GM12878 (cell line): ENCODE measurements around the gene ZDHHC3. TPM values are rescaled to one million over a fixed set of nuclear protein-coding genes. Genes with fewer than 3 reads are reported as not detected.
A peak's percentile ranks its signal among the peaks of the same experiment; 100 is the strongest.

Source experiments
- ATAC-seq: fragments of 200-7000 bp; cut with Tn5 transposase; 3 replicates; pipeline ENCODE4 v1.9.1; 2020; ENCODE audit warnings: mild to moderate bottlenecking, moderate library complexity
- BruUV-seq: library from RNA; stranded (reverse); fragments of 400-500 nt; replicated peaks from 2 replicates; lab custom pipeline; 2021; lab: Mats Ljungman, UMichigan
- CTCF ChIA-PET: fragments of 300-600 bp; sonication (Branson Sonifier 250); formaldehyde crosslinking; extraction: SDS; loops from one replicate; lab custom pipeline; 2021; ENCODE audit warnings: inconsistent platforms; lab: Yijun Ruan, JAX
- POLR2A ChIA-PET: fragments of 350-600 bp; formaldehyde crosslinking; extraction: SDS; loops from one replicate; lab custom pipeline; 2021; ENCODE audit warnings: inconsistent platforms; lab: Charles Lee
- RAD21 ChIA-PET: fragments of 300-600 bp; sonication (Branson Sonifier 250); formaldehyde crosslinking; loops from one replicate; lab custom pipeline; 2023; ENCODE audit warnings: antibody characterized with exemption; ENCODE audit not compliant: unreplicated experiment; lab: Charles Lee
- SMC1A ChIA-PET: fragments of 300-600 bp; sonication (Branson Sonifier 250); formaldehyde crosslinking; loops from one replicate; lab custom pipeline; 2023; ENCODE audit not compliant: unreplicated experiment, uncharacterized antibody; lab: Charles Lee
- DNase-seq: peaks from one replicate; pipeline ENCODE4 v3.0.0-alpha.2; 2011; ENCODE audit warnings: low read depth, low spot score
- FAIRE-seq: peaks from 3 replicates; lab custom pipeline; 2011; peaks lifted over from hg19 to GRCh38; lab: Jason Lieb, UNC
- H2AFZ ChIP-seq: 2 replicates; pipeline ENCODE4 v1.6.0; 2011; ENCODE audit warnings: low read depth, low read length, control low read depth; ENCODE audit not compliant: control insufficient read depth
- H3K27ac ChIP-seq: 2 replicates; pipeline ENCODE4 v1.5.1; 2011; ENCODE audit warnings: control low read depth; ENCODE audit not compliant: control insufficient read depth, insufficient read depth
- H3K27me3 ChIP-seq, 2 experiments: replicated peaks in 1 of 2; 2 replicates each; pipeline versions ENCODE4 v1.6.0 to v1.6.1; 2011; ENCODE audit warnings: low read length in 1 of 2; ENCODE audit not compliant: control insufficient read depth in 2 of 2, insufficient read depth in 2 of 2
- H3K36me3 ChIP-seq, 2 experiments: 2 replicates each; pipeline ENCODE4 v1.5.1; 2011; ENCODE audit warnings: low read length in 1 of 2; ENCODE audit not compliant: control insufficient read depth in 2 of 2, insufficient read depth in 2 of 2
- H3K4me1 ChIP-seq: 2 replicates; pipeline ENCODE4 v1.6.1; 2011; ENCODE audit warnings: mild to moderate bottlenecking, low read length, moderate library complexity, mixed read lengths; ENCODE audit not compliant: control insufficient read depth, insufficient read depth
- H3K4me2 ChIP-seq: 2 replicates; pipeline ENCODE4 v1.6.0; 2011; ENCODE audit warnings: control low read depth; ENCODE audit not compliant: control insufficient read depth, insufficient read depth
- H3K4me3 ChIP-seq: fragments of 200-600 bp; sonication (generic); 2 replicates; pipeline ENCODE4 v1.5.1; 2016
- H3K79me2 ChIP-seq: 2 replicates; pipeline ENCODE4 v1.6.0; 2011; ENCODE audit warnings: low read length; ENCODE audit not compliant: control insufficient read depth, insufficient read depth
- H3K9ac ChIP-seq: 2 replicates; pipeline ENCODE4 v1.8.0; 2011; ENCODE audit warnings: low read length, control low read depth, mixed read lengths; ENCODE audit not compliant: control insufficient read depth, insufficient read depth
- H3K9me3 ChIP-seq: replicated peaks from 3 replicates; pipeline ENCODE4 v1.5.1; 2011; ENCODE audit warnings: mild to moderate bottlenecking, low read length; ENCODE audit not compliant: control insufficient read depth, insufficient read depth
- H4K20me1 ChIP-seq: 2 replicates; pipeline ENCODE4 v1.6.0; 2011; ENCODE audit not compliant: control insufficient read depth, insufficient read depth
- ASH2L ChIP-seq: fragments of 300-600, 200-600 bp; sonication (generic); IDR thresholded peaks from 2 replicates; pipeline ENCODE4 v1.6.1; 2017; ENCODE audit warnings: low read depth, mild to moderate bottlenecking, borderline replicate concordance
- CBX3 ChIP-seq: fragments of 200-600 bp; sonication (generic); IDR thresholded peaks from 2 replicates; pipeline ENCODE4 v1.6.1; 2016; ENCODE audit warnings: low read depth, borderline replicate concordance
- CBX5 ChIP-seq: sonication (generic); IDR thresholded peaks from 2 replicates; pipeline ENCODE4 v1.6.1; 2016; ENCODE audit warnings: low read depth, moderate library complexity, mild to moderate bottlenecking, inconsistent platforms
- CHD1 ChIP-seq: IDR thresholded peaks from 2 replicates; pipeline ENCODE4 v1.6.1; 2012; ENCODE audit warnings: low read depth, low read length, improper control_type of control experiment
- ETV6 ChIP-seq, 2 experiments: fragments of 450-650 bp in 1 of 2; IDR thresholded peaks in 1 of 2; conservative IDR thresholded peaks in 1 of 2; 2 replicates each; pipeline ENCODE4 v1.6.1; 2014; ENCODE audit warnings: antibody characterized with exemption in 1 of 2, borderline replicate concordance in 1 of 2, low read depth in 1 of 2, mild to moderate bottlenecking in 1 of 2, moderate library complexity in 1 of 2
- FOXM1 ChIP-seq: IDR thresholded peaks from 2 replicates; pipeline ENCODE4 v1.6.1; 2012; ENCODE audit warnings: low read depth, mild to moderate bottlenecking, inconsistent platforms, low read length, moderate library complexity
- JUNB ChIP-seq: IDR thresholded peaks from 2 replicates; pipeline ENCODE4 v1.6.1; 2016; ENCODE audit warnings: antibody characterized with exemption, mild to moderate bottlenecking
- MYC ChIP-seq: IDR thresholded peaks from 2 replicates; pipeline ENCODE4 v1.6.1; 2011; ENCODE audit warnings: mild to moderate bottlenecking, low read length, moderate library complexity, inconsistent platforms; ENCODE audit not compliant: insufficient read depth, insufficient replicate concordance, insufficient read length, severe bottlenecking
- NBN ChIP-seq: fragments of 450-650 bp; IDR thresholded peaks from 2 replicates; pipeline ENCODE4 v1.6.1; 2016
- PAX5 ChIP-seq: IDR thresholded peaks from 2 replicates; pipeline ENCODE4 v1.6.1; 2011; ENCODE audit warnings: low read depth, low read length, borderline replicate concordance
- PAX8 ChIP-seq: fragments of 450-650 bp; IDR thresholded peaks from 2 replicates; pipeline ENCODE4 v1.6.1; 2017; ENCODE audit warnings: mild to moderate bottlenecking, moderate library complexity
- PML ChIP-seq: IDR thresholded peaks from 2 replicates; pipeline ENCODE4 v1.6.1; 2012; ENCODE audit warnings: low read length, inconsistent platforms
- SIX5 ChIP-seq: IDR thresholded peaks from 2 replicates; pipeline ENCODE4 v1.6.1; 2011; ENCODE audit warnings: mild to moderate bottlenecking, low read depth, low read length, moderate library complexity; ENCODE audit not compliant: severe bottlenecking
- TCF7 ChIP-seq: IDR thresholded peaks from 2 replicates; pipeline ENCODE4 v1.6.1; 2014; ENCODE audit warnings: antibody characterized with exemption, borderline replicate concordance
- ZNF207 ChIP-seq: fragments of 450-650 bp; IDR thresholded peaks from 2 replicates; pipeline ENCODE4 v1.6.1; 2014; ENCODE audit warnings: antibody characterized with exemption, mild to moderate bottlenecking, borderline replicate concordance
- WGBS: methylation state at CpG from one replicate; pipeline ENCODE4 v1.1.6; 2016; ENCODE audit warnings: low lambda C conversion rate; ENCODE audit not compliant: insufficient replicate concordance, insufficient coverage; ENCODE audit errors: missing lambda C conversion rate; 5-methylcytosine and 5-hydroxymethylcytosine counted together
- in situ Hi-C: fragments of 300-500 bp; cut with MboI; formaldehyde crosslinking; loops from 9 replicates; pipeline ENCODE4 v1.14.3; 2018; ENCODE audit warnings: mixed read lengths
- intact Hi-C: fragments of 100-400 bp; cut with micrococcal nuclease; formaldehyde crosslinking; loops from one replicate; pipeline ENCODE4 v1.14.2; 2022; ENCODE audit not compliant: unreplicated experiment
- polyA plus RNA-seq, 11 experiments: library from polyadenylated mRNA; depleted of rRNA in 4 of 11; unstranded in 6 of 11; stranded (reverse) in 5 of 11; fragments of >200 nt; fragmentation: Nextera tagmentation in 4 of 11; fragmentation: Illumina TruSeq in 1 of 11; extraction: Ambion mirVana in 4 of 11; extraction: Trizol in 1 of 11; gene quantifications; 1 replicate in 1 of 11; 2 replicates in 10 of 11; pipeline versions ENCODE4 v1.2.1 to v1.2.3, GENCODE V29; 2011 to 2016; ENCODE audit warnings: inconsistent platforms in 2 of 11, missing spikeins in 2 of 11, low read depth in 1 of 11
- total RNA-seq, 4 experiments: library from RNA; depleted of rRNA in 3 of 4; stranded (reverse); fragments of >200 nt in 3 of 4; fragmentation: Illumina TruSeq in 1 of 4; extraction: Trizol in 1 of 4; gene quantifications; 2 replicates each; pipeline versions ENCODE4 v1.2.1 to v1.2.3, GENCODE V29; 2013 to 2021
- TF ChIP-seq, protein P1 (sequence below): fragments of 450-650 bp; formaldehyde crosslinking; IDR thresholded peaks from 2 replicates; pipeline ENCODE4 v1.4.0; 2022; ENCODE audit warnings: mild to moderate bottlenecking, moderate library complexity
- TF ChIP-seq, protein P2 (sequence below): IDR thresholded peaks from 2 replicates; pipeline ENCODE4 v1.6.1; 2012; ENCODE audit warnings: mild to moderate bottlenecking, low read depth, low read length

The ZDHHC3 gene
- total and polyA plus RNA-seq, 10 of the 15 experiments (the other 5 are each of a cell fraction or from before 2014, with no cell fraction given): 6.8 to 79.1 (median 40.8) TPM

DNA sequence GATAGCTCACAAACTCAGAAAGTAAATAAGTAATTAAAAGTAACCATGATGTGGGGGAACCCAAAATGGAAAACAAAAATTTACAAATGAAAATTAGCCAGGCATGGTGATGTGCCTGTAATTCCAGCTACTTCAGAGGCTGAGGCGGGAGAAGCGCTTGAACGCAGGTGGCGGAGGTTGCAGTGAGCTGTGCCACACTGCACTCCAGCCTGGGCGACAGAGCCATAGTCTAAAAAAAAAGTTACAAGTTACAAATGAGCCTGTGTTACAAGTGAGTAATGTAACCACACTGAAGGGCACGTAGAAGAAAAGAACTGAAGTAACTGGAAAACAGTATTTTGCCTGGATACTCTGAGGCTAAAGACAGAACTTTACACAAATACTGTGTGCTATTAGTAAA is 11.4 kb upstream of the ZDHHC3 start:
- intact Hi-C loops: no loop called here

More for the DNA sequence above, 11.4 kb upstream of the ZDHHC3 start:
- ChIA-PET CTCF (interaction anchor here (0.7 to 3.3 kb wide), 16 partner anchors 10 to 175 kb away, joined by 3 to 22 read pairs (median 4); partner anchors contain the start of genes EXOSC7 and ZDHHC3), SMC1A (interaction anchor here (0.7 to 8.7 kb wide), 8 partner anchors 8 to 223 kb away, joined by 3 to 97 read pairs (median 3); partner anchors contain the start of genes EXOSC7 and ZDHHC3), POLR2A (interaction anchor here (0.7 kb wide), 1 partner anchor 84 kb away, joined by 3 read pairs; no protein-coding TSS in a partner anchor), RAD21 (interaction anchor here (1.0 to 1.8 kb wide), 2 partner anchors 20 to 73 kb away, joined by 4 to 6 read pairs; no protein-coding TSS in a partner anchor)
- Histone ChIP-seq H2AFZ (no peak overlapping the region), H3K27me3 (no peaks in the 10 kb centered on the region), H3K9ac (no peak overlapping the region), H4K20me1 (no peaks in the 10 kb centered on the region), H3K4me1 (peaks cover 10% of the 10 kb centered on the region), H3K4me2 (no peak overlapping the region), H3K4me3 (no peak overlapping the region), H3K27ac (no peak overlapping the region), H3K79me2 (peaks cover 31% of the 10 kb centered on the region), H3K9me3 (no peaks in the 10 kb centered on the region), H3K36me3 (peaks cover 14 to 21% of the 10 kb centered on the region in 2 experiments; a peak in 3 of 4 replicates)
- DNase-seq (no peak), FAIRE-seq (no peak), ATAC-seq (no peak)
- BruUV-seq: TSS peak; percentile 16
- 98% methylated on average over 6 of the region's 6 CpGs for whole genome bisulfite sequencing
- in situ Hi-C loops: no loop called here
- TF ChIP-seq PAX5: no peak
- TF ChIP-seq CHD1: no peak
- no peak for TF ChIP-seq SIX5
- TF ChIP-seq CBX5: no peak
- TF ChIP-seq, protein P1, sequence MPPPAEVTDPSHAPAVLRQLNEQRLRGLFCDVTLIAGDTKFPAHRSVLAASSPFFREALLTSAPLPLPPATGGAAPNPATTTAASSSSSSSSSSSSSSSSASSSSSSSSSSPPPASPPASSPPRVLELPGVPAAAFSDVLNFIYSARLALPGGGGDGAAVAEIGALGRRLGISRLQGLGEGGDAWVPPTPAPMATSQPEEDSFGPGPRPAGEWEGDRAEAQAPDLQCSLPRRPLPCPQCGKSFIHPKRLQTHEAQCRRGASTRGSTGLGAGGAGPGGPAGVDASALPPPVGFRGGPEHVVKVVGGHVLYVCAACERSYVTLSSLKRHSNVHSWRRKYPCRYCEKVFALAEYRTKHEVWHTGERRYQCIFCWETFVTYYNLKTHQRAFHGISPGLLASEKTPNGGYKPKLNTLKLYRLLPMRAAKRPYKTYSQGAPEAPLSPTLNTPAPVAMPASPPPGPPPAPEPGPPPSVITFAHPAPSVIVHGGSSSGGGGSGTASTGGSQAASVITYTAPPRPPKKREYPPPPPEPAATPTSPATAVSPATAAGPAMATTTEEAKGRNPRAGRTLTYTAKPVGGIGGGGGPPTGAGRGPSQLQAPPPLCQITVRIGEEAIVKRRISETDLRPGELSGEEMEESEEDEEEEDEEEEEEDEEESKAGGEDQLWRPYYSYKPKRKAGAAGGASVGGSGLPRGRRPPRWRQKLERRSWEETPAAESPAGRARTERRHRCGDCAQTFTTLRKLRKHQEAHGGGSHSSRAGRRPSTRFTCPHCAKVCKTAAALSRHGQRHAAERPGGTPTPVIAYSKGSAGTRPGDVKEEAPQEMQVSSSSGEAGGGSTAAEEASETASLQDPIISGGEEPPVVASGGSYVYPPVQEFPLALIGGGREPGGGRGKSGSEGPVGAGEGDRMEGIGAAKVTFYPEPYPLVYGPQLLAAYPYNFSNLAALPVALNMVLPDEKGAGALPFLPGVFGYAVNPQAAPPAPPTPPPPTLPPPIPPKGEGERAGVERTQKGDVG (CRISPR knock-in tag): no peak
- TF ChIP-seq CBX3: no peak
- TF ChIP-seq MYC: no peak
- no peak for TF ChIP-seq FOXM1
- TF ChIP-seq PML: no peak
- TF ChIP-seq ASH2L: no peak
- TF ChIP-seq, protein P2, sequence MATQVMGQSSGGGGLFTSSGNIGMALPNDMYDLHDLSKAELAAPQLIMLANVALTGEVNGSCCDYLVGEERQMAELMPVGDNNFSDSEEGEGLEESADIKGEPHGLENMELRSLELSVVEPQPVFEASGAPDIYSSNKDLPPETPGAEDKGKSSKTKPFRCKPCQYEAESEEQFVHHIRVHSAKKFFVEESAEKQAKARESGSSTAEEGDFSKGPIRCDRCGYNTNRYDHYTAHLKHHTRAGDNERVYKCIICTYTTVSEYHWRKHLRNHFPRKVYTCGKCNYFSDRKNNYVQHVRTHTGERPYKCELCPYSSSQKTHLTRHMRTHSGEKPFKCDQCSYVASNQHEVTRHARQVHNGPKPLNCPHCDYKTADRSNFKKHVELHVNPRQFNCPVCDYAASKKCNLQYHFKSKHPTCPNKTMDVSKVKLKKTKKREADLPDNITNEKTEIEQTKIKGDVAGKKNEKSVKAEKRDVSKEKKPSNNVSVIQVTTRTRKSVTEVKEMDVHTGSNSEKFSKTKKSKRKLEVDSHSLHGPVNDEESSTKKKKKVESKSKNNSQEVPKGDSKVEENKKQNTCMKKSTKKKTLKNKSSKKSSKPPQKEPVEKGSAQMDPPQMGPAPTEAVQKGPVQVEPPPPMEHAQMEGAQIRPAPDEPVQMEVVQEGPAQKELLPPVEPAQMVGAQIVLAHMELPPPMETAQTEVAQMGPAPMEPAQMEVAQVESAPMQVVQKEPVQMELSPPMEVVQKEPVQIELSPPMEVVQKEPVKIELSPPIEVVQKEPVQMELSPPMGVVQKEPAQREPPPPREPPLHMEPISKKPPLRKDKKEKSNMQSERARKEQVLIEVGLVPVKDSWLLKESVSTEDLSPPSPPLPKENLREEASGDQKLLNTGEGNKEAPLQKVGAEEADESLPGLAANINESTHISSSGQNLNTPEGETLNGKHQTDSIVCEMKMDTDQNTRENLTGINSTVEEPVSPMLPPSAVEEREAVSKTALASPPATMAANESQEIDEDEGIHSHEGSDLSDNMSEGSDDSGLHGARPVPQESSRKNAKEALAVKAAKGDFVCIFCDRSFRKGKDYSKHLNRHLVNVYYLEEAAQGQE: no peak
- no peak for TF ChIP-seq TCF7
- no peak for TF ChIP-seq ETV6 (conservative IDR thresholded peaks at IDR 0.05 in 1 of 2, IDR thresholded peaks at IDR 0.05 in 1 of 2; ENCODE audit: borderline replicate concordance in 1 of 2, low read depth in 1 of 2)
- no peak for TF ChIP-seq NBN
- TF ChIP-seq PAX8: no peak
- no peak for TF ChIP-seq JUNB
- no peak for TF ChIP-seq ZNF207
